NCI-H187 (cell line): ENCODE data around the gene FRMD4A.

Source experiments
- DNase-seq, 2 experiments: peaks; one replicate each; lab custom pipeline; 2025; lab: John Stamatoyannopoulos, UW

The FRMD4A gene

DNA sequence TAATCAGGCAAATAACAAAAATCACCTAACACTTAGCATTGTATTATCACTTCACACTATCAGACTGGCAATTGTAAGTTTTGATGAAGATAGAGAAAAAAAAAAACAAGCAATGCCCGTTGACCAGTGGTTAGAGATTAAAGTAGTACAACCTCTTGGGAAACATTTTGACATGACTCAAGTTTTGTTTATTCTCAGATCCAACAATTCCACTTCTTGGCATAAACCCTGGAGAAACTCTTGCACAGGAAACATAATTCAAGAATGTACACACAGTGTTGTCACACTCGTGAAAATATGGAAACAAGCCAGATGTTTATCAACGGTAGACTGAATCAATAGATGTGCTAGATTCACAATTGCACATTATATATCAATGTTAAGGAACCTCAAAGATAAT lies 37.2 kb downstream of the FRMD4A start:
- no peak for DNase-seq

DNA sequence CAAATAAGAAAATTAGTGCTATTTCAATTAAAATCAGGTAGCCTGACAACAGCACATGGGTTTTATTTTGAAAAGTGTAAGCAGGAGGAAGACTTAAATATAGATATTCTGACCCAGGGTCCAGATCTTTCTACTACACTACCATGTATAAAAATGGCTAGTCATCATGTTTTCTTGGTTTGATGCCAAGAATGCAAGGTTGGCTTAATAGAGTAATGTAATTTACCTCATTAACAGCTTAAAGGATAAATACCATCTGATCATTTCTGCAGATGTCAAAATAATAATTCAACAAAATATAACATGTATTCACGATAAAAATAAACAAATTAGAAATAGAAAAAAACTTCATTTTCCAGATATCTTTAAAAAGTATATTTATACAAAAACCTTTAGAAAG lies 39.4 kb downstream of the FRMD4A start:
- DNase-seq: no peak

DNA sequence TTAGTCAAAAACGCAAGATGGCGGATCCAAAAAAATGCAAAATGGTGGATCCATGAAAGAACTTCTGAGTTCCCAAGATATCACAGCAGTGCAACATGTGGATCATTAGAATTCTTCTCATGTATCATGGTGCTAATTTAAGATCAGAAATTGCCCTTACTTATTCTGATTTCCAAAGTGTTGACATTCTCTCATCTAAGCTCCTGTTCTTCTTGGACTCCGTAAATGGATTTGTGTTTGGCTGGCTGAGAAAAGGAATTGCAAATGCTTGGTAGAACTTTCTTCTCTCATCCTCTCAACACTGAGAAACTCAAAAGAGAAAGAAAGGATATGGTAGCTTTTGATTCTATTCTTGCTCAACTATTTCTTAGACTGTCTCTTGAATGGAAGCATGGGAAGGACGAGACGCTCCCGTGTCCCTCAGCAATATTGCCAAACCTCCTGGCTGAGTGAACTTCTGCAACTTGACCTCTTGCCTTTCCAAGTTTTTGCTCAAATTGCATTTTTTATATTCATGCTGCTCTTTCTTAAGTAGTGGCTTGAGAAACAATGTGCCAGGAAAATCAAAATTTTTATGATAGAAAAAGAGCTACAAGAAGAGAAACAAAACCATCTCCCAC lies 44.7 kb downstream of the FRMD4A start:
- no peak for DNase-seq

- no peak for DNase-seq
Measured at GRCh38 chr10:14282276-14282675, 48.4 kb downstream of the FRMD4A start.

GRCh38 chr10:14278533-14278932 lies 52.2 kb downstream of the FRMD4A start:
- no peak for DNase-seq

DNA sequence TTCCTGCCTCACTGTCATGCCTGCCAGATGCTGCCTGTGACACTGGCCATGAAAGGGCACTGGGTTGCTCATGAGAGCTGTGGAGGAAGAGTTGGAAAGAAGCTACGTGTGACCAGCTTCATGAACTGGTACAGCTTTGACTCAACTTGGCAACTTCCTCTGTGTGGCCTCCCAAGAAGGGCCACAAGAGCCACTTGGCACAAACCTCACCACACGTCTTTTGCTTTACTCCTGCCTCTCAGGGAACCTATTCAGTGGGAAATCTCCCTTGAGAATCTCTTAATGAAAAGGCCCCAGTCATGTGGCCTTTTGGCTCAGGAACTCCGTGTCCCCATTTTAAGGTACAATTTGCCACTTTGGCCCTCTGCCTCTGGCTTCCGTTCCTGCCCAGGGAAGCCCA lies 54.5 kb downstream of the FRMD4A start:
- no peak for DNase-seq

DNA sequence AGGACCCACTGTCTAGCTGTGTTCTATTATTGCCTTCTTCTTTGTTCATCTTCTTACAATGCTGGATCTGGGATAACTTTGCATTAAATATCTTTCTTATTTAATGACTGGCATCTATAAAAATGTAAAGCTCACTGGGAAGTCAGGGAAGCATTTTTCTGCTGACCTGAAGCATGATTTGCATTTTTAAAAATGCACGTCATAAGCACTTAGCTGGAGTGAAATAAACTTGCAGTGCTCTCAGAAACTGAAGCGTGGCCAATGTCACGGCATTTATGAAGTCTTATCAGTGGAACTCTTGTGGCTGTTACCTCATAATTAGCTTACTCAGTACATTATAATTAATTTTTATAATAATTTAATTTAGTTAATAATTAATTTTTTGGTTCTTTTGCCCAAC lies 59.1 kb downstream of the FRMD4A start:
- DNase-seq: no peak

GRCh38 chr10:14270370-14270769 lies 60.4 kb downstream of the FRMD4A start:
- DNase-seq: no peak

DNA sequence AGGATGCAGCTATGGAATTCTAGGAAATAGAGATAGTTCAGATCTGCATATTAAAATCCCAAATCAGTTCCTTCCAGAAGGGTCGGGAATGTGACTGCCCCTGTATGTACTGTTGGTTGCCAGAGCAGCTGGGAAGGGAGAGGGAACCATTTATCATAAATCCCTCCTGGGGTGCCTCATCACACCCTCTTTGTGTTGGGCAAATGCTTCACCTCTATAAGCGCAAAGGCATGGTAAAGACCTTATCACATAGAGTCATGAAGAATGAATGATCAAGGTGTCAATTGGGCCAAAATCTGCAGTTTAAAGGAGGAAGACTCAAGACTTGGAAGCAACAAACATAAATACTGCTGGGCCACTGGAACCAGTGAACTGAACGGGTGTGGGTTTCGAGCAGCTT lies 65.0 kb downstream of the FRMD4A start:
- no peak for DNase-seq

- DNase-seq: no peak
Measured at GRCh38 chr10:14262836-14263425, 67.8 kb downstream of the FRMD4A start.

DNA sequence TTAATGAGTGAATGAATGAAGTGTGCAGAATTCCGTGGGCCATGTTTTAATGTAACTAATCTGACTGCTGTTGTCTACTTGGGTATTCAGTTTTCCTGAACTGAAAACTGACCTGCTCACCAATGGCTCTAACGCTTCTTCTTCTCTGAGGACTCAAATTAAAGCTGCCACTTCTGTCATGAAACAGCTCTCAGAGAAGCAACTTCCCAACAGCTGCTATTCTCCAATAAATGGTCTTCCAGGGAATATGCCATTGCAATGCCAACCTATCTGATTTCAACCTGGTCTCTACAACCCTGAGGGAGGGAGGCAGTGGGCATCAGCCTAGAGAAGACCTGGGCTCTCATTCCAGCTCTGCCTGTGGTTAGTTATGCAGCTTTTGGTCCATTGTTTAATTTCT lies 69.4 kb downstream of the FRMD4A start:
- DNase-seq: no peak

- no peak for DNase-seq
Measured at GRCh38 chr10:14259696-14260566, 70.8 kb downstream of the FRMD4A start.

DNA sequence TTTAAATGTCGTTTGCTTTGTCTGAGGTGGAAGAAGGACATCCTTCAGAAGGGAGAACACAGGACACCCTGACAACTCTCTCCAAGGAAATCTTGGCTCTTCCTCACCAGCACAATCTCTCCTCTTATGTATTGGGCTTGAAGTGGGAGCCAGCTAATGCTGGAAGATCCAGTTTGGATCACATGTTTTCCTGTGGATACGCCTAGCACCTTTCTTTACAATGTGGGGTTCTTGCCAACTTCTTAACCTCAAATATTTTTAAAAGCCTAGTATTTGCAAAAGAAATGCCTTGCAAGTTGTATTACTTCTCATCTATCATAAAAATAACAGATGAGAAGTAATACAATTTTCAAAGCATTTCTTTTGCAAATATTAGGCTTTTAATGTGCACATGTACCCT lies 76.4 kb downstream of the FRMD4A start:
- DNase-seq: no peak

- DNase-seq: no peak
Measured at GRCh38 chr10:14253711-14254110, 77.0 kb downstream of the FRMD4A start.

DNA sequence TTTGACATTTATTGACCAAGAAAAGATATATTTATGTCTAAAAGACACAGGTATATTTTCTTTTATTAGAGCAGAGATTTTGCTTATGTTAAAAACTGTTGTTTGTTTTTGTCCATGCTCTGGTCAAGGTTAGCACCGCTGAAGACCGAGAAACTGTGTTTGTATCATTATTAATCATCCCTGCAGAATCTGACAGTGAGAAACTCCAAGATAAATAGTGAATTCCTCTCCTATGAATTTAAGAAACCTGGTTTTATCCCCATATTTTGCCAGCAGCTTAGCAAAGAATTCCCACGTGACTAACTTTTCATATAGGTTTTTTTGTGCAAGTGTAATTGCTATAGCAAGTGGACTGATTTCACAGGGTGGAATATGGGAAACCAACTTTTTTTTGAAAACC lies 77.6 kb downstream of the FRMD4A start:
- DNase-seq: no peak

DNA sequence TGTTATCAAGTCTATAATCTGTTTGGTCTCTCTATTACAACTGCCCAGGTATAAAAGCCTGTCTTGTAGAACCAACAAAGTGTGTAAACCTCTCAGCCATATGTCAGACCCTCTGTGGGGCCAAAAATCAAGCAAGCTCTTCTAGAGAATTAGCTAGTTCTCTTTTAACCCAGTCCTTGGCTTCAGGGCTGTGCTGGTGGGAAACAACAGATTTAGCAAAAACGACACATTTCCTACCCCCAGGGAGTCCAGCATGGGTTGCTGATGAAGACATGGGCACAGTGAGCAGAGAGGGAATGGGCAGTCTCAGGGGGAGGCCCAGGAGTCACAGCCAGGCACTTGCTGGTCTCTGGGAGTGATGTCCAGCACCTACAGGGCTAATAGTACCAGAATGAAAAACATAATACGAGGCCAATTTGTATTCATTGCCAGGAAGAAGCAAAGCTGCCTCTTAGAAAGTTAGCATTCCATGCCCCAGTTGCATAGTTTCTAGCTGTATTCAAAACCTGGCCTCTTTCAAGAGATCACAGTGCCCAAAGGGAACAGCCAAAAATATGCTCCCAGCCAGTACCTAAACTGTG lies 80.1 kb downstream of the FRMD4A start:
- no peak for DNase-seq

DNA sequence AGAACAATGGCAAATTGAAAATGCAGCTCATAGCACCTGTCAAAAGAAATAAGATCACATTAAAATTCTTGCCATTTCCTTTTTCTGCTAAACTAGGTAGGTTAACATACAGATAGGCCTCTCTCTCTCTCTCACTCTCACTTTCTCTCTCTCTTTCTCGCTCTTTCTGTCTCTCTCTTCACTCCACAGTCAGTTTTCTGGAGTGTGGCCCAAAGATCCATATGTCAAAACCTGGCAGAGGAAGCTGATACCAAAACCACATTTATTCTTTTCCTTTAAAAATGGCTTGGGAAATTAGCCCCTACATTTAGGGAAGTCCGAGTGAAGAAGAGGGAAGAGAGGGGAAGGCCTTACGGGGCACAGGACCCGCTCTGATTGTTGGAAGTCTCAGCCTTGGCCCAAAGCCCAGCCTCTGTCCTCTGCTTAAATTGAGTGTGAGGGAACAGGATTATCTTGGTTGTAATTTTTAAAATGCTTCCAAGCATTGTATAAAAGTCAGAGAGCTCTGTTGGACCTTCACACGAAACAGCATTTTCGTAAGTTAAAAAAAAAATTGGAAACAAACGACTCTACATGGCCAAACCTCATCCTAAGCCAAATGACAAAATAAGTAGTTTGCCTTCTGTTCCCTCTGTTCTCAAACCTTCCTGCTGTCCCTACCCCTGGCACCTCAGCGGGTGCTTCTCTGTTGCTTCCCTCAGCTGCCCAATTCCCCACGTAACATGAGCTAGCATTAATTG lies 83.2 kb downstream of the FRMD4A start:
- DNase-seq: no peak

- no peak for DNase-seq
Measured at GRCh38 chr10:14244801-14245211, 85.9 kb downstream of the FRMD4A start.

DNA sequence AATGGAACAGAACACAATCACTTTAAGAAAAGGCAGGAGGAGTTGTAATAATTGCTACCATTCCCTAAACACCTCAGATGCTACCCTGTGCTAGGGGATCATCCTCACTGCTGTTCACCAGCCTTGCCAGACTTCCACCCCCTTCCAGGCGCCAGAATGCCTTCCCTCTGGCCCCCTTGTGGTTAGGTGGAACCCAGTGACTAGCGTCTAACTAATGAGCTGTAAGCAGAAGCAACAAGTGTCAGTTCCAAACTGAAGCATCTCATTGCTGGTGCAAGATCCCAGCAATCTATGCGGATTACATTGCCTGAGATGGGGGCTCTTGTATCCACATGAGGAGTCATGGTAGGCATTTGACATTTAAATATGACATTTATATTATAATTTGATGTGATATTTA lies 86.6 kb downstream of the FRMD4A start:
- no peak for DNase-seq

DNA sequence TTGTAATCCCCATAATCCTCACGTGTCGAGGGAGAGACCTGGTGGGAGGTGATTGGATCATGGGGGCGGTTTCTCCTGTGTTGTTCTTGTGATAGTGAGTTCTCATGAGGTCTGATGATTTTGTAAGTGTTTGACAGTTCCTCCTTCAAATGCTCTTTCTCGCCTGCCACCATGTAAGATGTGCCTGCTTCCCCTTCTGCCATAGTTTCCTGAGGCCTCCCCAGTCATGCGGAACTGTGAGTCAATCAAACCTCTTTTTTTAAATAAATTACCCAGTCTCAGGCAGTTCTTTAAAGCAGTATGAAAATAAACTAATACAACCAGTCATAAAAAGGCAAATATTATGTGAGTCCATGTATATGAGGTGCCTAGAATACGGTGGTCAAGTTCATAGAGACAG lies 87.5 kb downstream of the FRMD4A start:
- DNase-seq: no peak

DNA sequence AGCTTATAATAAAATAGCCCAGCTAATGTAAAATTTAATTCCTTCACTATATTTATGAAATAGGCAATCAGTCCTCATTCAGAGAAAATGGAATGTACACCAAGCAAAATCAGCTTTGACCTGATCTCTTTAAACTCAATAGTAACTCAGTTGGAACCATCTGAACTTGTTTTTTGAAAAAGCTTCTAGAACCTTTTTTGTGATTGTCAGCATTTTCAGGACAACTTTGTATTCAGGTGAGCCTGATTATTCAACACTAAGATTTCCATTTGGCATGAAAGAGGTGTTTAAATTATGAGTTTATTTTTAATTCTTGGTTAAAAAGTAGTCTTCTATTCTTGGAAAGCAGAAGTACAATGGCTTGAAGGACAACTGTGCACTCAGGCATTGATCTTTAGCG lies 89.5 kb downstream of the FRMD4A start:
- no peak for DNase-seq
